GM21423 (cell line): ENCODE measurements around the gene LAMB3.
"Not testable (repeated sequence)": the region's sequence is repeated elsewhere in the genome, so short reads cannot be mapped to it uniquely, and the experiment has no call there.

Source experiments
- ATAC-seq: cut with Tn5 transposase; IDR thresholded peaks from one replicate; pipeline ENCODE4 v1.9.1; 2021; ENCODE audit warnings: mild to moderate bottlenecking, moderate library complexity; ENCODE audit not compliant: unreplicated experiment

The LAMB3 gene

DNA sequence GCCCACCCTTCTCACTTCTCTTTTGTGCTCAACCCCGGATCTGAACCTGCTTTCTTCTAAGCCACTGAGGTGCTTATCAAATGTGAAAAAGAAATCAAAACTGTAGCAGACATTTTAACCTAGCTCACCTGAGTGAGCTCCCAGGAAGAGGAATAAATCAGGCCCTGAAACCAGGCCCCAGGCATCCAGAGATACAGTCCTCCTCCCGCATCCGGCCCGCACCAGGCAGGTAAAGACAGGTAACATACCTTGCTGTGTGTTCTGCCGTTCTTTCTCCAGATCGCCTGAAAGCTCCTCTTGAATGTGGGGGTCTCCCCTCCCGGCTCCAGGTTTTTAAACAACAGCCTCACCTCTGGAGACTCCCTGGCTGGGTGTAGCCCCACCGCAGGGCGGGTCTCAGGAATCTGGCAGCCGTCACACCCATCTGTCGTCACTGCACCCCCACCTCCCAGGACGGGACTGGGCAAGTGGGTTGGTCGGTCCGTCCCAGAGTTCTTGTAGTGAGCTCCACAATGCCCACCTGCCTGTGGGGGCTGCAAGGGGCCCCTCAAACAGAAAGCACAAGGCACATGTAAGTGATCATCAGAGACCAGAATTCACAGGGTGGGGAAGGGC, at the start of gene LAMB3:
Gene LAMB3, minus strand, starts transcription at position 305 of the 615 bp plus-strand sequence. CDS start 1,481 bp downstream, outside the sequence.
- ATAC-seq, result no peak

DNA sequence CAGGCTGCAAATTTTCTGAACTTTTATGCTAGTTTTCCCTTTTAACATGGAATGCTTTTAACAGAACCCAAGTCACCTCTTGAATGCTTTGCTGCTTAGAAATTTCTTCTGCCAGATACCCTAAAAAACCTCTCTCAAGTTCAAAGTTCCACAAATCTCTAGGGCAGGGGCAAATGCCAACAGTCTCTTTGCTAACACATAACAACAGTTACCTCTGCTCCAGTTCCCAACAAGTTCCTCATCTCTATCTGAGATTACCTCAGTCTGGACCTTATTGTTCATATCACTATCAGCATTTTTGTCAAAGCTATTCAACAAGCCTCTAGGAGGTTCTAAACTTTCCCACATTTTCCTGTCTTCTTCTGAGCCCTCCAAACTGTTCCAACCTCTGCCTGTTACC, 48.5 kb upstream of the LAMB3 start:
- not testable (repeated sequence) for ATAC-seq

DNA sequence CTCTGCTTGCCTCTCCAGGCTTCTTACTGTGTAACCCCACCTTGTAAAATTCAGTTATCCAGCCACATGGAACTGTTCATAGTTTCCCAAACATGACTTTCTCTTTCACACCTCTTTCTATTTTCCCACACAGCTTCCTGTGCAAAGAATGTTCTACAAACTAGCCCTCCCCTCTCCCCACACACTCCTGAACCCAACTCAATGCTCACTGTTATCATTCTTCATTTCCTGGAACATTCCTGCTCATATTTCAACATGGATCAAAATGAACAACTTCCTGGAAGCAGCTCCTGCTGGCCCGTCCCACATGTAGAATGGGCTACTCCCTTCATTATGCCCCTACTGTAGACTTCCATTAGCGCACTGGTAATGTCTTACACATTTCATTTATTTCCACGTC, 44.9 kb upstream of the LAMB3 start:
- no peak for ATAC-seq

DNA sequence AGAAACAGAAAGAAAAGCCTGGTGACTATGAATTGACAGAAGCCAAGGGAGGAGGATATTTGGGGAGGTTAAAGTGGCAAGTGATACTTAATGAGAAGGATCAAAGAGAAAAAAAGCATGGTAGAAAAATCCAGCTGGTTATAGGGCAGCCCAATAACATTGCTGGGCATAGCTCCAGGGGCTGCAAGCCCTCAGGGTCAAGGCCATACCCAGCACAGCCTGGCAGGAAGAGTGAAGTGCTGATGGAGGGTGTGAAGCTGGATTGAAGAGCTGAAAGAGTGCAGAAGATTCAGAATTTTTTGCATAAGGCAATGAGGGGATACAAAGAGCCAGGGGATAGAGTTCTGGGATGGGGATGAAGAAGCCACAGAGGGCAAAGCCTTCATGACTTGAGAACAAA, 44.4 kb upstream of the LAMB3 start:
- no peak for ATAC-seq

DNA sequence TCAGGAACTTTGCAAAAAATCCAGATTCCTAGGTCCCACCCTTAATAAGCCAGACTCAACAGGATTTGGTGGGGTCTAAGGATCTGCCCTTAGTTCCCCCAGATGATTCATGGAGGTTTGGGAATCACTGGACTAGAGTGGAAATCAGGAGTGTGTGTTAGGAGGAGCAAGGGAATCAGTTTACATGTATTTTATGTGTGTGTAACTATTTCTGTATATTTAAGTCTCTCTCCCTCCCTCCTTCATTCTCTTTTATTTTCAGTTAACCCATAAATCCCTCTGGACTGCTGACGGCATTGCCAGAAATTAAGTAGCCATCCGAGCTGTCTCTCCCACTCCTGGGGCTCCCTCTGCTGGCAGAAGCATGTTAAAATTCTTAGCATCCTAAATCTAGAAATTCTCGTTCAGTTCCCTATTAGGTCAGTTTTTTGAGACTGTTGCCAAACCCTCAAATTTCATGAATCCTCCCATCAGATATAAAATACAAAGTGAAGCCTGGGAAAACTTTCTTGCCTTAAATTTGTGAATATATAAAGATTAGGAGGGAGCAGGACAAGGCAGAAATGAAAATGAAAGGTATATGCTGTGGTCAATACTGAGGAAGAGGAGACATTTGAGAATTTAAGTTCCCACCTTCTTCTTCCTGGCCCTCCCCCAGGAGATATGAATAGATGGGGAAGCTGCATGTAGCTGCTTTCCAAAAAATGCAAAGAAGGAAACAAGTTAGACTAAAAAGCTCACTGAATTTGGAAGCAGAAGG, 40.7 kb upstream of the LAMB3 start:
- ATAC-seq, result peak; percentile 57

DNA sequence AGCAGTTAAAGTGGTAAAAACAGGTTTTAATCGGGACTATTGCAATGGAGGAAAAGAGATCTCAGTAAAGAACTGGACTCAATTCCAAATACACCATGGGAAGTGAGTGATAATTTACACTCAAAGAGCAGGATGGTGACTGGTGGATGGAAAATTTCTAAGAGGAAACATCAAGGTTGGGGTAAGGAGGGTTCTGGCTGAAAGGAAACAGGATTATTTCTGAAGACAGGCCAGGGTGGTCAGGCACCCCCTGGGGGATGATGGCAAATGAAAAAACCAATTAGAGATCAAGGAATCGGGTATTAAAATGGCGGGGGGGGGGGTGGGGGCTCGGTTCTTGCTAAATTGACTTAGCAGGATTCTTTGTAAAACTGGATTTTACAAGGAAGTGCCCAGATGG, 40.1 kb upstream of the LAMB3 start:
- no peak for ATAC-seq

DNA sequence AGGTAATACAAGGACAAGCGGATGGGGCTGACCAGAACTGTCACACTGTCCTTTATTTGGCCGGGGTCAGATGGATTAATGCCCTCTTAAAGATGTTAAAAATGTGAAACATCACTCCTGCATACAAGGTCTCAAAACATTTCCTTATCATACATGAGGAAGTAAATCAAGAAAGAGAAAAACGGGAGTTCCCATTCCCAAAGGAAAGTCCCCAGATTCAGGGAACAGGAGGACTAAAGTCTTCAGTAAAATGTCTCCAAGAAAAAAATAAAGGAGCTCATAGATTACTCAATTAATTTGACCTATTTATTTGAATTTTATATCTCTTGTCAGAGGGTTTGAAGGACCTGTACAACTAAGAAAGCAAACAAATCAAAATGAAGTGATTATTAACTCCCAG, 39.0 kb upstream of the LAMB3 start:
- ATAC-seq, result no peak

DNA sequence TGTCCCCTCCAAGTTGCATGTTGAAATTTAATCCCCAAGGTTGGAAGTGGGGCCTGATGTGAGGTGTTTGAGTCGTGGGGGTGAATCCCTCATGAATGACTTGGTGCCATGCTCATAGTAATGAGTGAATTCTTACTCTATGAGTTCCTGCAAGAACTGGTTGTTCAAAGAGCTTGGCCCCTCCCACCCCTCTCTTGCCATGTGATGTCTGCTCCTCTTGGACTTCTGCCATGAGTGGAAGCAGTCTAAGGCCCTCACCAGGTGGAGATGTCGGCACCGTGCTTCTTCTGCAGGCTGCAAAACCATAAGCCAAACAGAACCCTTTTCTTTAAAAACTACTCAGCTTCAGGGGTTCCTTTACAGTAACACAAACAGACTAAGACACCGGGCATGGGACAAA, 37.3 kb upstream of the LAMB3 start:
- ATAC-seq, result no peak

DNA sequence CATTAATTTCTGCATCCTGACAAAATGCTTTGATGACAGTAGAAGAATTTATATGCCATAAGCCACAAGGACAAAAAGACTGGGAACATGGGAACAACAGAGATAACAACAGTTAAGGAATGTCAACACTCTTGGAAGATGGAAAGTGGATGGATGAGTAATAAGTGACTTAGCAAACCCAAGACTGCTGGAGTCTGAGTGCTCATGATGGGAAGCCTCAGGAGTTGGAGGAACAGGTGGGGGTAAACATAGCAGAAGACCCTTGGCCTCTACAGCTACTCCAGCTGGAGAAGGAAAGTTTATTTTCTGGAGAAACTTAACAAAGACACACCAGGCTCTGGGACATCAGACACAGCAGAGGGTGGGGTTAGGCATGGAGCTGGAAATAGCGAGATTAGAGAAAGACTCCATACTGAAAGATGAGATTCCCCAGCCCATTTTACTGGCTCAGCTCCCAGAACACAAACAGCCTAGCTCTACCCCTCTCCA, 36.6 kb upstream of the LAMB3 start:
- ATAC-seq, result no peak

DNA sequence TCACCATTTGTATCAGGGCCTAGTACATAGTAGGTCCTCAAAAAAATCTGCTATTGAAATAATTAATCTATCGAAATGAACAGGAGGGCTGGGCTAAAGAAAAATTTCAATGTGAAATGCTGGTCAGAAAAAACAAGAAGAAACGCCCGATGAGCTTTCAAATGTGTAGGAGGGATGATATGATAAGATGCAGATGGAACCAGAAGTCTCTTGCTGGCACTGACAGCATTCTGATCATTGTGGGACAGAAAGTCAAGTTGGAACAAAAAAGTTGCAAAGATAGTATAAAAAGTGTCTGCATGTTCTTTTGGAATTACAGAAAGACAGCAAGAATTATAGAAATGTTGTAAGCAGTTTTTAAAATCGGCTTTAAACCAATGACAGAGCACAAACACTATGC, 34.1 kb upstream of the LAMB3 start:
- ATAC-seq, result no peak

DNA sequence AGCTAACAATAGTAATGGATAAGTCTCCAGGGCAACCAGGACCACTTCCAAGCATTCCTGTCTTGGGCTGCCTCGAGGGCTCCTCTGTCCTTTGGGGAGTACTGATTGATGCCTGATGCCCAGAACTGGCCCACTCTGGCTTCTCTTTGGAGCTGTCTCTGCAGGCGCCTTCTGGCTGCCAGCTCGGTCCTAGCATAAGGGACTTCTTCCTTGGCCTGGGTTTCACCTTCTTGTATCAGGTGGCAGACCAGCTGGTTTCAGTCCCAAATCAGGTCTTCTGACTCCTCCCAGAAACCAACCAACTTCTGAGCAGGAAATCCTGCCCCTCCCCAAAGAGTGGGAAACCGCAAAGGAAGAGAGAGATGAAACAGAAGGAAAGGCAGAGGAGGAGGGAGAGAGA, 33.6 kb upstream of the LAMB3 start:
- ATAC-seq, result peak; percentile 81

DNA sequence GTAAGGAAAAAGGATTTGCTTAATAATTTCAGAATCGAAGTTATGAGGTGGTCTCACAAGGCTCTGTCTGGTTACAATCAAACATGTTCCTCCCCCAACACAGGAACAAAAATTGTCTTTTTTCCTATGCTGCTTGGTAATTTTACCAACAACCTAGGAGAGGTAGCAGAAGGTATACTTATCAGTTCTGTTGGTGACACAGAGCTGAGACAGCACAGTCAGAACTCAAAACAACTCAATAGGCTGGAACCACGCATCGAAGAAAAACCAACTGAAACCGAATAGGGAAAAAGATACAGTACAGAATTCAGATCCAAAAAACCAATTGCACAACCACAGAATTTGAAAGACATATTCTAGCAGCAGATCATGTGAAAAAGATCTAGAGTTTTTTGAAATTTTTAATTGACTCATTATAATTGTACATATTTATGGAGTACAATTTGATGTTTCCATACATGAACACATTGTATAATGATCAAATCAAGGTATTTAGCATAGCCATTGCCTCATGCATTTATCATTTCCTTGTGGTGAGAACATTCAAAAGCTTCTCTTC, 26.8 kb upstream of the LAMB3 start:
- no peak for ATAC-seq

DNA sequence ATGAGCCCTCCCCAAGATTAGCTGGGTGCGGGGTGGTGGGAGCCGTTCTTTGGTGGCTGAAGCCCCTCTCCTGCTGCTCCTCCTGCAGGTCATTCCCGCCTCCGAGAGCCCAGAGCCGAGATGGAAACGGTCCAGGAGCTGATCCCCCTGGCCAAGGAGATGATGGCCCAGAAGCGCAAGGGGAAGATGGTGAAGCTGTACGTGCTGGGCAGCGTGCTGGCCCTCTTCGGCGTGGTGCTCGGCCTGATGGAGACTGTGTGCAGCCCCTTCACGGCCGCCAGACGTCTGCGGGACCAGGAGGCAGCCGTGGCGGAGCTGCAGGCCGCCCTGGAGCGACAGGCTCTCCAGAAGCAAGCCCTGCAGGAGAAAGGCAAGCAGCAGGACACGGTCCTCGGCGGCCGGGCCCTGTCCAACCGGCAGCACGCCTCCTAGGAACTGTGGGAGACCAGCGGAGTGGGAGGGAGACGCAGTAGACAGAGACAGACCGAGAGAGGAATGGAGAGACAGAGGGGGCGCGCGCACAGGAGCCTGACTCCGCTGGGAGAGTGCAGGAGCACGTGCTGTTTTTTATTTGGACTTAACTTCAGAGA, 23.4 kb upstream of the LAMB3 start:
- no peak for ATAC-seq

DNA sequence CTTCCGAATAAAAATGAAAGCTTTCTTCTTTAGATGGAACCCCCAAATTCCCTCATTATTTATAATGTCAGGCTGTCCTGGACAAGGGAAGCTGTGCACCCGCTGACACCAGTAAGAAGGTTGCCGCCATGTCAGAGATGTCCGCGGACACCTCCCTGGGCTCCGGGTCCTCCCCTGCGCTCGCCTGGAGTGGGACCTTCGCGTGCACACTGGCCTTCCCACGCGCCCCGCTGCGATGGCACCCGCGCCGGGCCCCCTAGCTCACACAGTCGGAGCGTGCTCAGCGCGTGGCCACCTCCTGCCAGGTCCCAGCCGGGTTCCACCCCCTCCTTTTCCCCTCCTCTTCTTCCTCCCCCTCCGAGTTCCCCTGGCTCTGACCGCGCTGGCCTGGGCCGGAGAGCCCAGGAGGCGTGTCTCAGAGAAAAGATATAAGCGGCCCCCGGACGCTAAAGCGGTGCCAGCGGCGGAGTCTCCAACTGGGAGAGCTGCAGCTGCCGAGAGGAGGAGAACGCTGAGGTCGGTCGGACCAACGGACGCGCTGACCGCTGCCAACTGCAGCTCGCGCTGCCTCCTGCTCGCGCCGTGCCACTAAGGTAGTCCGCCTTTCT, 22.8 kb upstream of the LAMB3 start, which contains the start of gene G0S2:
Gene G0S2, plus strand, starts transcription at position 456 of the 608 bp plus-strand sequence. CDS start 273 bp downstream, outside the sequence.
- no peak for ATAC-seq

DNA sequence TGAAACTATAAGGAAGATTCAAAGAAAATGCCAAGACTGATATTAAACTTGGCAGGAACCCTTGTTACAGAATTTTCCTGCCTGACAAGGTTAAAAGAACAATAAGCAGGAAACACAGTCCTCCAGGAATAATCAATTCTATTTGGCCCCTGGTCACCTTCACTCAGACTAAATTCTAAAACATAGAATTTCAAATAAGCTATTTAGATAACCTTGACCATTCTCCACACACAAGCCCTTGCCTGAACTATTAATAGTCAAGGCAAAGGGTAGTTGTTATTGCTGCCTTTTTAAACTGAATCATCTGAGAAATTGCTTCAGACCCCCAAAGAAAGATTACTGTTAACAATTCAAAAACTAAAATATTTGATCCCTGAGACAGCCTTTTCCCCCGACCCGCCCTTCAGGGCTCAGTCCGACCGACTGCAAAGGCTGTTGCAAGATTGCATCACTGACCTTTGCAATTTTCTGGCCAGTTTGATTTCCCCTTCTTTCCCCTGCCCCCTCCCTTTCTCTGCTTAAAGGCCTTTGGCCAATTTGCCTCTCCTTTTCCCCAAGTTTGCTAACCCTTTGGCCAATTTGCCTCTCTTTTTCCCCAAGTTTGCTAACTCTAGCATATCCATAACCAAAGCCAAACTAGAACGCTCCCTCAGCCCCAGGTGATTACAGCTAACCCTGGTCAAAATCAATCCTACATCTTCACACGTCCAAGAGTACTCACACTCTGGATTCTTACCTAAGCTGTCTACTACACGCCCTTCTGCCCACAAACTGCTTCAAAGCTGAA, 21.6 kb upstream of the LAMB3 start:
- ATAC-seq, result no peak

DNA sequence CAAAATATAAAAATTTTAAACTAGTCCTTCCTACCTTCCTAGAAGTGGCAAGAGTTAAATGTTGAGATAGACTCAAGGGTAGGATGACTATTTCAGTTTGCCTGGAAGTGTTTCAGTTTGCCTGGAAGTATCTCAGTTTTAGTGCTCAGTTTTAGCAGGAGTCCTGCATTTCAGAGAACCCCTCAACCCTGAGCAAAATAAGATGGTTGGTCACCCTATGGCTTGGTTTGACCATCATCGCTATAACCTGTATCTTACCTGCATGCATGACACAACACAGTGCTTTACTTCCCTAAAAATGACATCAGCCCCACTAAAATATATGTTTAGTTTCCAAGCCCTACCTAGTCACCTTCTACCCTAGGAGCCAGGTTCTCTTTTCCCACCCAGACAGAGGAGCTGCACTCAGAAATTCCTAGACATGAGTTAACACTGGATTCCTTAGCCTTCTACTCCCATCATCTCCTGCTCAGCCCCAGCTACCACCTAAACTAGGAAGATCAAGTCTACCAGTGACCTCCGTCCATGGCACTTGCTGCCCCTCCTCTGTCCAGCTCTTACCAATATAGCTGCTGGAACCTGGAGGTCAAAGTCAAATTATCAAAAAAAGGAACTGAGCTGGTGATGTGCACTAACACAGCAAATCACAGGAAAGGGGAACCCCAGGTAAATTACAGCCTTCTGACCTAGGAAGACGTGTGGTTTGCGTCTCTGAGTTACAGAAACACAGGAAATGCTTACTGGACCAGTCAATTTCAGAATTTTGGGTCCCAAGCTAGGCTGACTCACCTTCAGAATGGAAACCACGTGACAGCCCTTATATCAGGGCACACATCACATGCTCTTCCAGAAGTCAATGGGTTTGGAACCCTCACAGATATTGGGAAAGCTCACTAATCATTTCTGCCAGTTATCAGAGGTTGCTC, 20.7 kb upstream of the LAMB3 start:
- peak; percentile 89 for ATAC-seq

DNA sequence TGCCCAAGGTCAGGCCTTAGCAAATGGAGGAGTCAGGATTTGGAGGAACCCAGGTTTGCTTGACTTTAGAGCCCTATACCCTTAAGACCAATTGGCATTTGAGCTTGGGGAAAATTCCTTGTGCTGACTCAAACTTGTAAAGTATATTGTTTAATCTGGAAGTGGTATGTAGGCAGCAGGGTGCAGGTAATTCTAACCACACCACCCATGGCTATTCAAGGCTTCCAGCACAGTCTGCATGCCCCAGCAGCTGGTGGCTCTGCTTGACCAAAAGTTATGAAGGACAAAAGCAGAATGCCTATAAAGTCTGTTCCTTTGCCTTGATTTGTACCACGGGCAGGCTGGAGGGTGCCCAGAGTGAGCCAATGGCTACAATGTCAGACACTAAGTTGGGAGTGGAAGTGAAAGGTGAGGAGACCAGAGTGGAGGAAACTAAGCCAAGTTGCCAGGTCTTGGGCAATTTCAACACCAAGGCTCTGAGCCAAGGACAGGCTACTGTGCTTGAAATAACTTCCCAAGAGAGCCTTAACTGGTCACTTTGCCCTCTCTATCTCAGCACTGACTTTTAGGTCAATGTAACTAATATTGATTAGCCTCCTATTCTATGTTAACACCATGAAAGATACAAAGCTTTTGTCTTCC, 18.3 kb upstream of the LAMB3 start:
- no peak for ATAC-seq

DNA sequence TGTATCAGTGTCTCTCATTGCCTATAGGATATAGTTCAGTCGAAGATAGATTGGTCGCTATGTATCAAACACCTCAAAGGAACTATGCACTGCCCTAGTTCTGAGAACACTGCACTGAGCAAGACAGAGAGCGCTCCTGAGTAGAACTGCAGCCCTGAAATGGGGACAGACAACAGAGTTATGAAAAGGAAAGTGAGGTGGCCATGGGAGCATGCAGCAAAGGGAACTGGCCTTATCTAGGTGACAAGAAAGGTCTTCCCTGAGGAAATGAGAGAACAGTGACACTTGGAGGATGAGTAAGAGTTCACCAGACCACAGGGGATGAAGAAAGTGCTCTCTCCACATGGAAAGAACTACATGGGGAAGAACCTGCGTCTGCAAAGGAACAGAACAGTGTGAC, 15.5 kb upstream of the LAMB3 start:
- no peak for ATAC-seq

DNA sequence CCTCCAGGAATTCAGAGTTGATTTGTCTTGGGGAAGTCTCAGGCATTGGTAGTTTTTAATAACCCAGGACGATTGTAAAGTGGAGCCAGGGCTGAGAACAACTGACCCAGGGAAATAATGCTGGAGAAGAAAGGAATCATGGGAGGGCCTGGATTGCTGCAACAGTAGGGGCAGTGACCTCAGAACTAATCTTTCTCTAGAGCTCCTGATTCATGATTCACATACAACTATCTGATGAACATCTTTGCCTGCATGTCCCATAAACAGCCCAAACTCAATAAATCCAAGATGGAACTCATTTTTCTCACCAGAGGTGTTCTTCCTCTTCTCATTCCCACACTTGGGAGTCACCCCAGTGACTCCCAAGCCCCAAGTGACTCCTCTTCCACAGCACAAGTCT, 14.9 kb upstream of the LAMB3 start:
- no peak for ATAC-seq
